ENCODE results near the gene SUCLA2.
"Not testable (repeated sequence)": the region's sequence is repeated elsewhere in the genome, so short reads cannot be mapped to it uniquely, and the experiment has no call there.

Gene SUCLA2

DNA sequence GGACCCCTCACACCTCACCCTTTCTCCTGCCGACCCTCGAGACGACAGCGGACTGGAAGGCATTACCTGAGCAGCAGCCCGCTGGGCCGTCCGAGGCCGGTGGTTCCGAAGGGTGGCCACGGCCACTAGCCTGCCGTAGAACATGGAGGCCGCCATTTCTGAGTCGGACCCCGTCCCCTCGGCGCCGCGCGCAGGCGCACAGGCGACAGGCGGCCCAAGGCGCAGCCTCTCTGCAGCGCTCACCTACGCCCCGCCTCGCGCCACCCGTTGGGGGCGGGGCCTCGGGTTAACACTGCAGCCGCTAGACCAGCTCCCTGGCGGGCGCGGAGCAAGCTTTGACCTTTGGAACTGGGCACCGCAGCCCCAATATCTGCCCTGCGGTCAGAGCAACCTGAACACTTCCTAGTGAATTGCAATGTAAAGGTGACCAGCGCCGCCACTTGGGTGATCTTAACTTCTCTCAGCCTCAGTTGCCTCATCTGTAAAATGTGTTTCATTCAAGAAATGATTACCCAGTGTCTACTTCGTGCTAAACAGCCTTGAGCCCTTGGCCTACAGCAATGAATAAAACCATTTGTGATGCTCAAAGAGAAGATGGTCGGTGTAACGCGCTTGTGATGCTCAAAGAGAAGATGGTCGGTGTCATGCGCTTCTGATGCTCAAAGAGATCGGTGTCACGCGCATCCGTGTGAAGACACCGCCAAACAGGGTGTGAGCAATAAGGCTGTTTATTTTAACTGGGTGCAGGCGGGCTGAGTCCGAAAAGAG is at the start of gene SUCLA2:
SUCLA2 (minus strand) TSS at position 160 of the 768 bp plus-strand sequence; CDS start at position 156, 4 bp downstream.
- peak; percentile 60 for DNase-seq

DNA sequence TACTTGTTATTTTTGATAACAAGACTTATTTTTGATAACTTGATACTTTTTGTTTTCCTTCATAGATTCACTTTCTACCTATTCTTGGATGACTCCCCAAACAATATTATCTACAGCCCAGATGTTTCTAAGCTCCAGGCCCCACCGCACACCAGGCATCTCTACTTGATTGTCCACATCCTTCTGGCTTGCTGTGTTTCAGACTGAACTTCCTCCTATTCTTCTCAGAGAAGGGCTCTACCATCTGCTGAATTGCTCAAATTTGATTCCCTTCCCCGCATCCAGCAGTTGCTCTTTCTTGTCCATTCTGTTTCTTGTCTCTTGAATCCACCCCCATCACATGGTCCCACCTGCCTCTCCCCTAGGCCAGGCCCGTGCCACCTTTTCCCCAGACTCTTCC is 49.5 kb upstream of the SUCLA2 start:
- no peak for DNase-seq

DNA sequence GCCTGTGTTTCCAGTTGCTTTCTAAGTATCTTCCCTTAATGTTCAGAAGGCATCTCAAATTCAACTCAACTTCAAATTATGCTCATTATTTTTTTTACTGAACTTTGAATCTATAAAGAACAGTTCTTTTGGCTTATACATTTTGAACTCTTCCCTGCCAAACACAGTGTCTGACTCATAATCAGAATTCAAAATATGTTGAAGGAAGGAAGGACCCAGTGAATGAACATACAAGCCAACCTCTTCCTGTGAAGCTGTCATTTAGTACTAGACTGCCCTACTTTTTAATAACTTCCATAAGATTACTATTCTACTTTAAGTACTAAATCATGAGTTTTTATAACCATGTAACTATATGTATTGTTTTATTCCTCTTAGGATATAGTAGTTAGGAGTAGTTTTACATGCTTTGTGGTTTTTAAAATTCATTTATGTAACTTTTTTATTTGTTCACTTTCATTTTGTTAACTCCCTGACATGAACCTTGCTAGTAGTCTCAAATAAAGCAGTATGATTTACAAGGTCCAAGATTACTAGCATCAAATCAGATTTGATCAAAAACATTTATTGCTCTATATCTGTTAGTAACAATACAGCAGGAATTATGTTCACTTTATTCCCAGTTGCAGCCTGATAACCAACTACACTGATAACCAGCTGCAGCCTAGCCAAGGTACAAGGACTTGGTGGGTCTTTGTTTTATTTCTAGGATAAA is 42.9 kb upstream of the SUCLA2 start:
- no peak for DNase-seq

DNA sequence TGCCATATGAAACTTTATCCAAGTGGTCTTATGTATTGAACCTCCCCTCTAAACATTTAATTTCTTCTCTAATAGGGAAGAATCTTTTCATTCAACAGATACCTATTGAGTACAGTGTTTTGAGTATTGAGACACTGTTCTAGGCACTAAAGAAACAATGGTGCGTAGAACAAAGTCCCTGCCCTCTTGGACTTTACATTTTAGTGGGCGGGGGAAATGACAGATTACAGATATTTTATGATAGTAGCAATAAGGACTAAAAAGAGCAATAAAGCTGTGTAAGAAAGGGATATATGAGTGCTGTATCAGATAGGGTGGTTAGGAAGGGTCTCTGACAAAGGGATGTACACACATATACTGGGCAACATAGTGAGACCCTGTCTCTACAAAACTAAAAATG is 41.8 kb upstream of the SUCLA2 start:
- no peak for DNase-seq

DNA sequence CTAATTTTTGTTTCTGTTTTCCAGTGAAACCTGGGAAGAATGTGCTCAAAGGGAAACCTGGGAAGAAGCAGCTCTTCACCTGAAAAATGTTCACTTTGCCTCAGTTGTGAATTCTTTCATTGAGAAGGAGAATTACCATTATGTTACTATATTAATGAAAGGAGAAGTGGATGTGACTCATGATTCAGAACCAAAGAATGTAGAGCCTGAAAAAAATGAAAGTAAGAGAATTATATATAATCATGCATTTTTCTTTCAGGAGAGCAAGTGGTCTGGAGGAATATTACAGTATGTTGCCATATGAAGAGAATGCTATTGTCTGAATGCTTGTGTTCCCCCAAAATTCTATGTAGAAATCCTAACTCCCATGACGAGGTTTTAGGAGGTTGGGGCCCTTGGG is 39.8 kb upstream of the SUCLA2 start:
- no peak for DNase-seq

DNA sequence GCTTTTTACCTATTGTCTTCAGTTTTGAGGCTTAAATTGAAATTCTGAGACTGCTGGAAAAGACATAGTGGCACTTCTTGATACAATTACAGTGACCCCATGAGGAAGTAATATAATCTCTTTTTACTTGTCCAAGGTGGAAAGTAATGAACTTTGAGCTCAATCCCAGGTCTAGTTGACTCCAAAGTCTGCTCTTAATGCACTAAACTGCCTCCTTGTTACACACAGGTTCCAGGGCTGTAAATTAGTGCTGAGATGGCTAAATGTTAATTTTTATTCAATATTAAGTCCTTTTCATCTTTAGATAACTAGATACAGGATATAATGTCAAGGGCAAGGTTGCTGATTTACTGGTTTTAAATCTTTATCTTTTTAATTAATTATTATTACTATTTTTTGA is 39.0 kb upstream of the SUCLA2 start:
- DNase-seq: no peak

DNA sequence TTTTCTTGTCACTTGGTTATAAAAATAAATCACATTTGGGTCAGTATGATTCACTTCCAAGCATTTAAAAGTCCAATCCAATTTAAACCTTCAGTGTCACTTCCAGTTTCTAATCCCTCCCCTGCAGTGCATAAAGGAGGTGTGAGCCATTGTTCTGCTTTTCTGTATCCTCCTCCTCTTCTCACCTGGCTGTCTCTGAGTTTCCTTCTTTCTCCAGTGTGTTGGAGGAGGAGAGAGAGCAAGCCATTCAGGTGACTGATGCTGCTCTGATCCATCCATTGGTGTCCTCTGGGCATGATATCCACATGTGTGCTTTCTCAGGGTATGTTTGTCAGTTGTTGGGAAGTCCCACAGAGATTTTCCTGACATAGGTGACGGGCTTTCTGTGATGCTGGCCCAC is 37.7 kb upstream of the SUCLA2 start:
- DNase-seq: no peak

DNA sequence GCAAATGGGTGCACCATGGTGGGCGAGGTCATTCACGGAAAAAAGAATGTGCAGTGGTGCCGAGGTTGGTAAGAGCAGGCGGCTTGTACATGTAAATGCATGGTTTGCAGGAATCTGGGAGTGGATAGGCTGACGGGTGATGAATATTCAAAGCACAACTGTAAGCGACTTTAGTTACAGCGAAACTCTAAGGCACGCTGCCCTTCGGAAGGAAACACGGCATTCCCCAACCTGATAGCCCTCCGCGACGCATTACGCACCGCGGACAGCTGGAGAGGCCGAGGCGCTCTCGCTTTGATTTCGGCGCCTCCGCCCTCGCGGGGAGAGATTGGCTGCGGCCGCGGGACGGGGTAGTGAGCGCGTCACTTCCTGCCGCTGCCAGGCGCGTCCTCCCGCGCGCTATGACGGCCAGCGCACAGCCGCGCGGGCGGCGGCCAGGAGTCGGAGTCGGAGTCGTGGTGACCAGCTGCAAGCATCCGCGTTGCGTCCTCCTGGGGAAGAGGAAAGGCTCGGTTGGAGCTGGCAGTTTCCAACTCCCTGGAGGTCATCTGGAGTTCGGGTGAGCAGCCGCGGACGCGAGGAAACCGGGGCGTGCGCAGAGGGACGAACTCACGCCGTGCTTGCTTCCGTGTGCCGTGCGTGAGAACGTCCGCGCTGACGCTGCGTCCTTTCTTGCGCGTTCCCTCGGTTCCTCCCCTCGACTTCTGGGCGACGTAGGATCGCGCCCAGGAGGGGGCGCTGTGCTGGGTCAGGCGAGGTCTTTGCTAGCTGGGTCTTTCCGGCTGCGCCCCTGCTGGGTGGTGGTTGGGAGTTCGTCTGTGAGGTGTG is 36.5 kb upstream of the SUCLA2 start, which contains the start of gene NUDT15:
NUDT15 (plus strand) TSS at position 381 of the 828 bp plus-strand sequence; CDS start at position 402, 21 bp downstream.
- DNase-seq: peak; percentile 74

DNA sequence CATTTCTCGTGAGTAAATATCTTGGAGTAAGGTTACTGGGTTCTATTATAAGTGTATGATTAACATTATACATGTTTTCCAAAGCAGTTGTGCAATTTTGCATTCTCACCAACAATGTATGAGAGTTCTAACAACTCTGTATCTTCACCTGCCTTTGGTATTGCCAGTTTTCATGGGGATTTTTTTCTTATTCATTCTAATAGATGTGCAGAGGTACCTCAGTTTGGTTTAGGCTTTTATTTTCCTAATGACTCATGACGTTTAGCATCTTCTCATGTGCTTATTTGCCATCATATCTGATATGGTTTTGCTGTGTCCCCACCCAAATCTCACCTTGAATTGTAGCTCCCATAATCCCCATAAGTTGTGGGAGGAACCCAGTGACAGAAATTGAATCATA is 28.8 kb upstream of the SUCLA2 start:
- no peak for DNase-seq

DNA sequence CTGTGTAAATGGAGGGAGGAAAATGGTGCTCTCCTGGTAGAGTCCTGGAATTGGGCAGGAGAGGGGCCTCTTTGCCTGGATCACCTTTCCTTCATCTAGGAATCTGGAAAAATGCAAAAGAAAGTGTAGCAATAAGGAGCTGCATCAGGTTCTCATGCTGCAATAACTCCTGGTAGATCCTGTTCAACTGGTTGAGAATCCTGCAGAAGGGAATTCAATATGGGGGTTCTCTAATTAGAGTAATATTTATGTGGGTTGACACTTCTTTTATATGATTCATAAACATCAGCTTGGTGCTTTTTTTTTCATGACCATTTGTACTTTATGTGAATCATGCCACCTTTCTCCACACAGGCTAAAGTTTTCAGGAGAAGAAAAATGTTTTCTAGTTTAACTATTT is 27.0 kb upstream of the SUCLA2 start:
- no peak for DNase-seq

DNA sequence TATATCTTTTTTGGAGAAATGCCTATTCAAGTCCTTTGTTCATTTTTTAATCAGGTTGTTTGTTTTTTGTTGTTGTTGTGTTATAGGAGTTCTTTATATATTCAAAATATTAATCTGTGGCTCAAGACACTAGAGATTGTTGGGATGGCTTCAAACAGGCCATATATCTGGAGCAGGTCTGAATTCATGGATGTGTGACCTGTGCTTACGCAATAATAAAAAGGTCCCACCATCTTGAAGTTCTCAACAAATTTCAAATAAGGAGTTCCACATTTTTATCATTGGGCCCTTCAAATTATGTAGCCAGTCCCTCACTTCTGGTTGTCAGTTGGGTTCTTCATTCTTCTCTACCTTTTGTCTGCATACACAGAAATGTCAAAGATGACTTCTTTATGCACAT is 18.7 kb upstream of the SUCLA2 start:
- DNase-seq: no peak

DNA sequence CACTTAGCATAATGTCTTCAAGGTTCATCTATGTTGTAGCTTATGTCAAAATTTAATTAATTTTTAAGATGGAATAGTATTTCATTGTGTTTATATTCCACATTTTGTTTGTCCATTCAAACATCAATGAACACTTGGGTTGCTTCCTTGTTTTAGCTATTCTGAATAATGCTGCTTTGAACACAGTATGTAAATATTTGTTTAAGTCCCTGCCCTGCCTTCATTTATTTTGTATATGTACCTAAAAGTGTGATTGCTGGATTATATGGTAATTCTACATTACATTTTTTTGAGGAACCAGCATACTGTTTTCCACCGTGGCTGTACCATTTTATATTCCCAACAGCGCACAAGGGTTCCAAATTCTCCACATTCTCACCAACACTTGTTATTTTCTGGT is 17.6 kb upstream of the SUCLA2 start:
- no peak for DNase-seq

DNA sequence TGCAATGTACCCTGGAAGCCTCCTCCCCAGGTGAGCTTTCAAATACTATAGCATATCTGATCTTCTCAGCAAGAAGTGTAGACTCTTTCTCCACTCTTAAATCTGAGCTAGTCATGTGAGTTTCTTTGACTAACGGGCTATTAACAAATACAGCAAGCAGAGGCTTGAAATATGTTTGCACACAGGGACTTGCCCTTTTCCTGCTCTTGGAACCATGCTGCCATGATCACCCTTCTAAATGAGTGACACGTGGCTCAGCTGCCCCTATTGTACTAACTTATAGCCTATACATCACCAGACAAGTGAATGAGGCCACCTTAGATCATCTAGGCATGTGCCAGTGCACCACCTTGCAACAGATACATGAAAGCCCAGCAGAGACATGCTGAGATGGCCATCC is 13.3 kb upstream of the SUCLA2 start:
- no peak for DNase-seq

DNA sequence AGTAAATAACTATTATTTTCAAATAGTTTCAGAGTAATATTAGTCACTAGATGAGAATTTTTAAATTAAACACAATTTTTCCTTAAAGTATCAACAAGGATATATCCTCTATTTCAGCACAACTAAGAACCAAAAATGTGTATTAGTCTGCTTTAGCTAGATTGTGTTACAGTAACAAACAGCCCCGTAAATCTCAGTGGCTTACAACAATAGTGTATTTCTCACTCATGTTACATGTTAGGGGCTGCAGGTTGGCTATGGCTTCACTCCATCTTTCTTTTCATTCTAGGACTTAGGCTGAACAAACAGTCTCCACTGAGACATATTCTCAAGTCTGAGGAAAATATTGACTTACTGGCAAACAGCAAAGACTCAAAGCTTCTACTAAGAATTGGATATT is 11.6 kb upstream of the SUCLA2 start:
- no peak for DNase-seq

DNA sequence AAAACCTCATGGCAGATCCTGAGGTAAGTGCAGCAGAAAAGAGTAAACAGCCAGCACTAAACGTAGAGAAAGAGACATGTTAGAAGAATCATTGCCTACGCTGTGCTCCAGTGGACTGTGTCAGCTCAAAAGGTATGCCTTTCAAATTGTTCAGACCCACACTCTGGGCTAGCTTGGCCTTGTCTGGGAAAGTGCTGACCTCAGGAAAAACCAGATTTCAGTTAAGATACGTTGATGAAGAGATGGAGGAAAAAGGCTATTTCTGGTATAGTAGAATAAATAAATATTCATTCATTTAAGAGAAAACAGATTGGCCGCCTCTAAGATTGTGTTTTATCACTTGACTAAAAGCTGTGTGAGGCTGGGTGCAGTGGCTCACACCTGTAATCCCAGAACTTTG is 9.6 kb upstream of the SUCLA2 start:
- DNase-seq: no peak

DNA sequence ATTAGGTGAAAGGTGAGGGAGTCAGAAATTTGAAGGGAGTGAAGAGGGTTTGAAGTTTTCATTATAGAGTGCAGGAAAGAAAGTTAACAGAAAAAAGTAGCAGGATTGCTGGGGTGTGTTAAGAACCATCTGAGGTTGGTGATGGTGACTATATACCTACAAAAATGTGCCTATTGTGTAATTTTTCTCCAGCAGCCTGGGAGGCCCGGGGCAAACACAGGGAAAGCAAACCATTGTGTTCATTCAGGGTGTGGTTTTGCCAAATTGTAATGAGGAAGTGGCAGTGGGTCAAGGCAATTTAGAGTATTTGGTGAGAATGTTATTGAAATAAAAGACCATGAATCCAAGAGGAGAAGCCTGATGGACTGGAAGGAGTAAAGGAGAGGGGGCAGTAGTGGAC is 8.2 kb upstream of the SUCLA2 start:
- DNase-seq: no peak

DNA sequence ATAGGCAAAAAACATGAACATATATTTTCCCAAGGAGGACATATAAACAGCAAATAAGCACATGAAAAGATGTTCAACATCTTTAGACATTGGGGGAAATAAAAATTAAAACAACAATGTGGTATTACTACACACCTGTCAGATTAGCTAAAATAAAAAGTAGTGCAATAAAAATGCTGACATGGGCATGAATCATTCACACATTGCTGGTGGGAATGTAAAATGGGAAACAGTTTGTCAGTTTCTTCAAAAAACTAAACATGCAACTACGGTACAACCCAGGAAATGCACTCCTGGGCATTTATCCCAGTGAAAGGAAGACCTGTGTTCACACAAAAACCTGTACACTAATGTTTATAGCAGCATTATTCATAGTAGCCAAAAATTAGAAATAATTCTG is 5.3 kb upstream of the SUCLA2 start:
- DNase-seq: no peak

DNA sequence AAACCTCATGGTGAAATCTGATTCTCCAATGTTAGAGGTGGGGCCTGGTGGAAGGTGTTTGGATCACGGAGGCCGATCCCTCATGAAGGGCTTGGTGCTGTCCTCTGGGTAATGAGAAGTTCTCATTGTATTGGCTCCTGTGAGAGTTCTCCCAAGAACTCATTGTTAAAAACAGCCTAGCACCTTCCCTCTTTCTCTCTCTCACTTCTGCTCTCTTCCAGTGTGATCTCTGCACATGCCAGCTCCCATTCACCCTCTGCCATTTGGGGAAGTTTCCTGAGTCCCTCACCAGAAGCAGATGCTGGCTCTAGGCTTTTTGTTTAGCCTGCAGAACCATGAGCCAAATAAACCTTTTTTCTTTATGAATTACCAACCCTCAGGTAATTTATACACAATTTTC is 3.1 kb upstream of the SUCLA2 start:
- no peak for DNase-seq

DNA sequence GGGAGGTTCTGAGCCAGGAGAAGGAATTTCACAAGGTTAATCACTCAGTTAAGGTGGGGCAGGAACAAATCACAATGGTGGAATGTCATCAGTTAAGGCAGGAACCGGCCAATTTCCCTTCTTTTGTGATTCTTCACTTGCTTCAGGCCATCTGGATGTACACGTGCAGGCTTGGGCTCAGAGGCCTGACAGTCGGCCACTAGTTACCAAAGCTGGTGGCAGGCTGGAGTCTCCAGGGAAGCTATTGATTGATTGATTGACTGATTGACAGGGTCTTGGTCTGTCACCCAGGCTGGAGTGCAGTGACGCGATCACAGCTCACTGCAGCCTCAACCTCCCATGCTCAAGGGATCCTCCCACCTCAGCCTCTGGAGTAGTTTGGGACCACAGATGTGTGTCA is 926 bp upstream of the SUCLA2 start:
- DNase-seq: not testable (repeated sequence)

DNA sequence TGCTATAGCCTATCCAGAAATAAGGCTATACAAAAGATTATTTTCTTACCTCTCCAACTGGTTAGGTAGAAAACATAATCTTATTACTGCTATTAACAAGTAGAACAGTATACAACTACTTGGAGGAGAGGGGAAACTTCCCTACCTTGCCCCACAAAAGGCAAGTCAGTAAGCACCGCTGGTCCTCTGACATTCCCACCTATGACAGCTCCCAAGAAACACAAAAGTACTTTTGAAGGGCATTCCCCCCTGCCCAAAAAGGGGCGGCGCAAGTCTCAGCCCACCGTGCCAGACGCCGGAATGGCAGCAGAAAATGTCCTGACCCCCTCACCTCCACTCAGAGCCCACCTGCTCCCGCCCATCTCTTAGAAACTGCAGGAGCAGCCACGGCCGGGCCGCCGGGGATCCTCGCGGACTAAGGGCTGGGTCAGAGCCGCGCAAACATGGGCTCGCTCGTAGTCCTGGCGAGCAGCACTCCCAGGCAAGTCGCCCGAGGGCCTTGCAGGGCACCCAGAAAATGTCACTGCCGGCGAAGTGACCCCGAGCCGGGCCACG is 437 bp downstream of the SUCLA2 start:
- DNase-seq: no peak

DNA sequence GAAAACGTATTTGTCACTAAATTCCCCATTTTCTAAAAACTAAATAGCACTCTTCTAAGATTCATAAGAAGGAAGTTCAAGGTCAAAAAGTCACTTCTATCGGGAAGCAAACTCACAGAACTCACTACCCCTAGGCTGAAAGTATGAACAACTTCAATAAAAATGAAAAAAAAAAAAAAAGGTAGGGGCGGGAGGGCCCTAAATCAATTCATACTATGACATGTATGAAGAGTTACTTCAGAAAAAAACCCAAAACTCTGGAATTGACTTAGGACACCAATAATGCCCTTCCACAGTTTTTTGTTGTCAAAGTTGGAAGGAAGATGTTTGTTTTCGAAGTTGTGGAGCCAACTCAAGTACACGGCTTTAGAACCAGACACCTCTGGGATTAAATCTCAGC is 1.1 kb downstream of the SUCLA2 start:
- DNase-seq: no peak

DNA sequence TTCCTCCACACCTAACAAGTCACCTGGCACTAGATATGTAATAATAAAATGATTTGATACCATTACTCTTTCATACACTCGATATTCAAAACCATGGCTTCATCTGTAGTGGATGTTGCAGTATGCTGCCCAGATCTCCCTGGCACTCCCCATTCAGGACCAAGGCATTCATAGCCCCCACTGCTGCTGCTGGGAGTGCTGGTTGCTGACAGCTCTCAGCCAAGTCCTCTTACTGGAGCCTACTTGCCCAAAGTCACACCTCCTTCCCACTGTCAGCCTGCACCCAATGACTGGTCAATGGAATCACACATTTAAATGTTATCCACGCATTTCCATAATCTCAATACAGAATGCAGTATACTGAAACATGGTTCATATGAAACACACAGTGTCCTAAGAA is 3.7 kb downstream of the SUCLA2 start:
- DNase-seq: no peak

DNA sequence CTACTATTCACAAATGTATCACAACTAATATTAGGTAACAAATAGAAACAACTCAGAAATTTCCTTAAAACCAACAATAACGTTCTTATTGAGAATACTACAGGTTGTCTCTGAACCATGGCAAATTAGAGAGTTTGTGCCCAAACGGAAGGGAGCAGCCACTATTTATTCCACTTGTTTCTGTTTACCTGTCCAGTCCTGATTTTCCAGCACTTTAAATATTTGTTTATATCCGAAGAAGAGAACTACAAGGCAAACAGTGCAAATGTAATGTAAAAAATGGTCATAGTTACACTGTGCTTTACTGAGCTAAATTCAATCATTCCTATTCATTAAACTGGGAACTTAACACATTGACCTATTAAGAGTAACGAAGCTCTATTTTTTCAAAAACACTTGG is 9.2 kb downstream of the SUCLA2 start:
- DNase-seq: no peak

Data from NCI-H446 treated with DMSO at 0.1 percent for 48 hours (cell line).